K562 (cell line): ENCODE measurements around the gene TUBB4B. TPM values are rescaled to one million over a fixed set of nuclear protein-coding genes. Genes with fewer than 3 reads are reported as not detected.

Source experiments
- ATAC-seq: fragments of 200-7000 bp; cut with Tn5 transposase; 3 replicates; pipeline ENCODE4 v1.9.1; 2020; ENCODE audit warnings: moderate library complexity
- BruUV-seq: library from RNA; stranded (reverse); fragments of 400-500 nt; replicated peaks from 2 replicates; lab custom pipeline; 2021; lab: Mats Ljungman, UMichigan
- CTCF ChIA-PET: fragments of 300-600 bp; formaldehyde crosslinking; extraction: SDS; loops from one replicate; lab custom pipeline; 2021; ENCODE audit warnings: low intra/inter-chr PET ratio; lab: Yijun Ruan, JAX
- POLR2A ChIA-PET: fragments of 300-600, 350-650 bp; sonication (Branson Sonifier 250); formaldehyde crosslinking; extraction: SDS; loops from one replicate; lab custom pipeline; 2021; ENCODE audit warnings: antibody characterized with exemption, inconsistent platforms; lab: Yijun Ruan, JAX
- DNase-seq, 4 experiments: peaks; one replicate each; pipeline versions ENCODE4 v3.0.0 to v3.0.0-alpha.2; 2011 to 2018; ENCODE audit warnings: low spot score in 3 of 4, mixed read lengths in 3 of 4; ENCODE audit errors: extremely low read depth in 1 of 4
- FAIRE-seq: peaks from 2 replicates; lab custom pipeline; 2011; peaks lifted over from hg19 to GRCh38; lab: Jason Lieb, UNC
- H2AFZ ChIP-seq: 2 replicates; pipeline ENCODE4 v1.6.0; 2011; ENCODE audit warnings: low read depth, low read length, control low read depth, inconsistent platforms
- H3K27ac ChIP-seq: fragments of 200-600 bp; 3 replicates; pipeline ENCODE4 v1.8.0; 2011; ENCODE audit warnings: low read depth, mild to moderate bottlenecking, control low read depth, inconsistent platforms, low read length, moderate library complexity, mixed read lengths; ENCODE audit errors: extremely low read depth
- H3K27me3 ChIP-seq, 2 experiments: fragments of 300-600 bp in 1 of 2; 2 replicates in 1 of 2; 3 replicates in 1 of 2; pipeline versions ENCODE4 v1.6.0 to v1.8.0; 2011; ENCODE audit warnings: inconsistent platforms in 2 of 2, low read length in 2 of 2, mild to moderate bottlenecking in 1 of 2, mixed read lengths in 1 of 2, moderate library complexity in 1 of 2; ENCODE audit not compliant: control insufficient read depth in 2 of 2, insufficient read depth in 2 of 2
- H3K36me3 ChIP-seq: fragments of 300-600 bp; 3 replicates; pipeline ENCODE4 v1.8.0; 2011; ENCODE audit warnings: mild to moderate bottlenecking, low read length, inconsistent platforms; ENCODE audit not compliant: control insufficient read depth, insufficient read depth
- H3K4me1 ChIP-seq, 2 experiments: fragments of 200-600 bp in 1 of 2; replicated peaks in 1 of 2; 2 replicates in 1 of 2; 3 replicates in 1 of 2; pipeline versions ENCODE4 v1.5.1 to v1.8.0; 2011; ENCODE audit warnings: inconsistent platforms in 2 of 2, low read length in 2 of 2, mild to moderate bottlenecking in 1 of 2, mixed read lengths in 1 of 2, moderate library complexity in 1 of 2; ENCODE audit not compliant: control insufficient read depth in 2 of 2, insufficient read depth in 2 of 2
- H3K4me2 ChIP-seq: 2 replicates; pipeline ENCODE4 v1.6.1; 2011; ENCODE audit warnings: low read length, control low read depth, inconsistent platforms, mixed read lengths; ENCODE audit not compliant: insufficient read depth
- H3K4me3 ChIP-seq: fragments of 200-600 bp; sonication (generic), shearing (Covaris generic); 2 replicates; pipeline ENCODE4 v1.5.1; 2016; ENCODE audit warnings: control low read depth, inconsistent platforms
- H3K79me2 ChIP-seq: fragments of 200-600 bp; 3 replicates; pipeline ENCODE4 v1.8.0; 2011; ENCODE audit warnings: low read length, inconsistent platforms; ENCODE audit not compliant: control insufficient read depth, insufficient read depth
- H3K9ac ChIP-seq, 2 experiments: 2 replicates each; pipeline versions ENCODE4 v1.6.0 to v1.6.1; 2011; ENCODE audit warnings: low read depth in 2 of 2, low read length in 2 of 2, control low read depth in 1 of 2, inconsistent platforms in 1 of 2, mild to moderate bottlenecking in 1 of 2, mixed read lengths in 1 of 2; ENCODE audit not compliant: insufficient read depth in 1 of 2
- H3K9me1 ChIP-seq: one replicate; pipeline ENCODE4 v1.6.0; 2011; ENCODE audit warnings: inconsistent platforms, mild to moderate bottlenecking, low read length, moderate library complexity; ENCODE audit not compliant: control insufficient read depth, insufficient read depth
- H3K9me3 ChIP-seq: replicated peaks from 2 replicates; pipeline ENCODE4 v1.5.1; 2011; ENCODE audit warnings: low read depth, low read length, inconsistent platforms; ENCODE audit not compliant: control insufficient read depth, insufficient read depth
- H4K20me1 ChIP-seq: replicated peaks from 2 replicates; pipeline ENCODE4 v1.6.1; 2011; ENCODE audit warnings: low read length, inconsistent platforms, mixed read lengths; ENCODE audit not compliant: control insufficient read depth, insufficient read depth
- CBFA2T2 ChIP-seq: fragments of 450-650 bp; conservative IDR thresholded peaks from 2 replicates; pipeline ENCODE4 v1.6.1; 2017; ENCODE audit warnings: mild to moderate bottlenecking
- CBFA2T3 ChIP-seq: fragments of 450-650 bp; IDR thresholded peaks from 2 replicates; pipeline ENCODE4 v1.6.1; 2017
- FOXK1 ChIP-seq: sonication (generic); formaldehyde crosslinking; IDR thresholded peaks from 2 replicates; pipeline ENCODE4 v1.8.0; 2022; ENCODE audit warnings: missing genetic modification reagents, mild to moderate bottlenecking, borderline replicate concordance
- MTA2 ChIP-seq: fragments of 450-650 bp; IDR thresholded peaks from 2 replicates; pipeline ENCODE4 v1.6.1; 2016; ENCODE audit warnings: low read depth
- RBM14 ChIP-seq: fragments of 200-400 bp; formaldehyde crosslinking; IDR thresholded peaks from 2 replicates; pipeline ENCODE4 v1.6.1; 2018; ENCODE audit warnings: low read depth, mild to moderate bottlenecking, low read length, moderate library complexity, borderline replicate concordance; ENCODE audit not compliant: insufficient read depth
- TAL1 ChIP-seq: fragments of 450-650 bp; IDR thresholded peaks from 2 replicates; pipeline ENCODE4 v1.6.1; 2016; ENCODE audit warnings: mild to moderate bottlenecking
- TEAD4 ChIP-seq, 2 experiments: sonication (generic) in 1 of 2; formaldehyde crosslinking in 1 of 2; IDR thresholded peaks; 2 replicates each; pipeline versions ENCODE4 v1.6.1 to v1.8.0; 2012 to 2022; ENCODE audit warnings: borderline replicate concordance in 1 of 2, inconsistent platforms in 1 of 2, low read length in 1 of 2, mild to moderate bottlenecking in 1 of 2, missing genetic modification reagents in 1 of 2
- XRCC3 ChIP-seq: fragments of 450-650 bp; IDR thresholded peaks from 2 replicates; pipeline ENCODE4 v1.6.1; 2017; ENCODE audit warnings: mild to moderate bottlenecking, moderate library complexity
- WGBS: fragments of 100-300 bp; shearing (Covaris generic); methylation state at CpG from one replicate; pipeline ENCODE4 v1.1.6; 2016; ENCODE audit warnings: low coverage, mixed read lengths; ENCODE audit not compliant: insufficient coverage; ENCODE audit errors: missing lambda C conversion rate; 5-methylcytosine and 5-hydroxymethylcytosine counted together
- in situ Hi-C: fragments of 300-500 bp; cut with MboI; formaldehyde crosslinking; loops from 4 replicates; pipeline ENCODE4 v1.15.0; 2018; ENCODE audit warnings: inconsistent platforms, mixed read lengths
- intact Hi-C: fragments of 100-400 bp; cut with micrococcal nuclease; formaldehyde crosslinking; loops from 2 replicates; pipeline ENCODE4 v1.14.2; 2022
- polyA plus RNA-seq, 8 experiments: library from polyadenylated mRNA; depleted of rRNA in 4 of 8; stranded (reverse) in 5 of 8; unstranded in 3 of 8; fragments of >200 nt; fragmentation: Nextera tagmentation in 2 of 8; fragmentation: Illumina TruSeq in 1 of 8; extraction: Ambion mirVana in 2 of 8; extraction: Trizol in 1 of 8; gene quantifications; 2 replicates each; pipeline versions ENCODE4 v1.2.1 to v1.2.3, GENCODE V29; 2011 to 2014; ENCODE audit warnings: inconsistent platforms in 1 of 8, missing spikeins in 1 of 8
- total RNA-seq, 7 experiments: library from RNA; depleted of rRNA in 6 of 7; stranded (reverse); fragments of >200 nt in 6 of 7; fragmentation: Illumina TruSeq in 2 of 7; extraction: Trizol in 2 of 7; gene quantifications; 2 replicates each; pipeline versions ENCODE4 v1.2.1 to v1.2.3, GENCODE V29; 2011 to 2021; ENCODE audit warnings: low replicate concordance in 1 of 7

The TUBB4B gene
- total and polyA plus RNA-seq, 9 of the 15 experiments (the other 6 are each of a cell fraction or from before 2014, with no cell fraction given), result 24.1 to 443 (median 268) TPM

- no peak for TF ChIP-seq RBM14
- 0 out of 2 replicates have a peak, but pooled peaks have one; percentile 64 for TF ChIP-seq FOXK1 (CRISPR knock-in tag)
- no peak for TF ChIP-seq MTA2
Measured at GRCh38 chr9:137205126-137206069, 35.7 kb upstream of the TUBB4B start, which contains the start of the genes NDOR1 and TMEM203 (continued).

GRCh38 chr9:137206602-137207001, 34.5 kb upstream of the TUBB4B start:
- POLR2A ChIA-PET, result interaction anchor here (0.5 to 1.3 kb wide), 4 partner anchors 9 to 101 kb away, joined by 3 to 5 read pairs (median 4); no protein-coding TSS in a partner anchor
- no peak for ATAC-seq
- no peak for FAIRE-seq
- H3K27me3 ChIP-seq, result no peaks in the 10 kb centered on the region
- no peak overlapping the region for H2AFZ ChIP-seq
- no TSS peak for BruUV-seq
- peaks cover 25 to 52% of the 10 kb centered on the region in 2 experiments for H3K4me1 ChIP-seq
- peak overlapping the region; percentile 99 for H3K4me3 ChIP-seq
- peaks cover 52% of the 10 kb centered on the region for H3K79me2 ChIP-seq
- peak in 2 of 4 experiments; percentile 38 to 49 for DNase-seq
- WGBS, result 18% methylated on average over 6 of the region's 7 CpGs
- peaks cover 3% of the 10 kb centered on the region for H4K20me1 ChIP-seq
- CTCF ChIA-PET, result no interaction called here
- intact Hi-C loops, result no loop called here
- H3K9ac ChIP-seq, result peak overlapping the region; percentile 92 to 98
- TF ChIP-seq CBFA2T2 (peak; percentile 44), XRCC3 (no peak), CBFA2T3 (peak; percentile 72), TEAD4 (IDR thresholded peaks at IDR 0.05; ENCODE audit: low read length) (peak; percentile 47), TEAD4 (CRISPR knock-in tag; IDR thresholded peaks at IDR 0.05; ENCODE audit: borderline replicate concordance) (no peak), TAL1 (peak; percentile 27; the same call in 1 of the 2 replicates)
- H3K27ac ChIP-seq, result peak overlapping the region; percentile 88
- H3K9me3 ChIP-seq, result no peaks in the 10 kb centered on the region
- in situ Hi-C loops, result no loop called here
- H3K36me3 ChIP-seq, result peaks cover 46% of the 10 kb centered on the region; the same call in 2 of the 3 replicates
- H3K9me1 ChIP-seq, result peaks cover 3% of the 10 kb centered on the region
- peak overlapping the region; percentile 95 for H3K4me2 ChIP-seq
